ENCODE data around the gene TIA1.
"Not testable (repeated sequence)": the region's sequence is repeated elsewhere in the genome, so short reads cannot be mapped to it uniquely, and the experiment has no call there.

The TIA1 gene

GRCh38 chr2:70181363-70181956 lies 67.0 kb downstream of the TIA1 start:
- in situ Hi-C loops (cut with MboI; ENCODE audit: low pct_unique_long_range_greater_than_20kb, low sequenced_read_pairs), result no loop called here
- no peak for DNase-seq

- in situ Hi-C loops (cut with MboI; ENCODE audit: low pct_unique_long_range_greater_than_20kb, low sequenced_read_pairs), result loop anchor here (25.0 kb wide), 1 partner anchor 261 kb away; the partner anchor contains the start of gene MXD1
- no peak for DNase-seq
These were observed 74.9 kb downstream of the TIA1 start for GRCh38 chr2:70173520-70173919.

GRCh38 chr2:70169654-70170245 lies 78.7 kb downstream of the TIA1 start:
- in situ Hi-C loops (cut with MboI; ENCODE audit: low pct_unique_long_range_greater_than_20kb, low sequenced_read_pairs), result loop anchor here (25.0 kb wide), 1 partner anchor 257 kb away; the partner anchor contains the start of gene MXD1
- not testable (repeated sequence) for DNase-seq

GRCh38 chr2:70161069-70161534 lies 87.3 kb downstream of the TIA1 start:
- no peak for DNase-seq
- in situ Hi-C loops (cut with MboI; ENCODE audit: low pct_unique_long_range_greater_than_20kb, low sequenced_read_pairs), result loop anchor here (25.0 kb wide), 1 partner anchor 249 kb away; the partner anchor contains the start of gene MXD1

- DNase-seq, result no peak
- in situ Hi-C loops (cut with MboI; ENCODE audit: low pct_unique_long_range_greater_than_20kb, low sequenced_read_pairs), result loop anchor here (25.0 kb wide), 1 partner anchor 248 kb away; the partner anchor contains the start of gene MXD1
These were observed 87.9 kb downstream of the TIA1 start for GRCh38 chr2:70160545-70160944.

Data from KBM-7 (cell line).